GM18907 (cell line): ENCODE measurements around the gene ATP6V1F.

Experiments
- ATAC-seq: cut with Tn5 transposase; IDR thresholded peaks from one replicate; pipeline ENCODE4 v1.9.1; 2021; ENCODE audit warnings: mild to moderate bottlenecking, moderate library complexity; ENCODE audit not compliant: unreplicated experiment

Gene ATP6V1F

GRCh38 chr7:128867241-128867640, 4.6 kb downstream of the ATP6V1F start:
- no peak for ATAC-seq

DNA sequence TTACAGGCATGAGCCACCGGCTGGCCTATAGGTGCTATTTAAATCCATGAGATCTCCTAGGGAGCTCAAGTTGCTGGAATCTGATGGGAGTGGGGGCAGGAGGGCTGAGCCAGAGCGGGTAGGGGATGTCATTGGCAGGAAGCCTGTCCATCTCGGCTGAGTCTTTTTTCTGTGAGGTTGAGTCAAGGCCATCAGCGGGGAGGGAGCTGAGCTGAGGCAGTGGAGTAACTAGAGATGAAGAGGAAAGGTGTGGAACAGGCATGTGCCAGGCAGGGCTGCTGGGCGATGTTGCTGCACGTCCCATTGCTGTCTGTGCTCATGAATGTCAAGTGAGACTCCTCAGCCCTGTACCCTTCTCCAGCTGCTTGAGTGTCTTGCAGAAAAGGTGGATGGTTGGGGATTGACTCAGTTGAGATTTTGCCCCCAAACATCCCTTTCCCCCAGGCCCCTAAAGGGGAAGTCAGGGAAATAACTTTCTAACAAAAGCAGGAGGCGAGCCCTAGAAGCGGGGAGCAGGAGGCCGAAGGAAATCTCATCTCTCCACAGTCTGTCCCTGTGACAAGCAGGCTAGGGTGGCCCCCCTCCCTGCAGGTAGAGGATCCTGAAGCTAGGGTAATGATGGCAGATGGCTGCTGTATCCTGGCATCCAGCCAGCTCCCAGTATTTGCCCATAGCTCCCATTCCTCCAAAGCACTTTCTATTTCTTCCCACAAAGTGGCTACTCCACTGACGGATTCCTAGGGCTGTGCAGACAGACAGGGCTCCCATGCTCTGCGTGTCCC, 5.4 kb downstream of the ATP6V1F start:
- no peak for ATAC-seq

GRCh38 chr7:128868624-128869137, 6.0 kb downstream of the ATP6V1F start:
- ATAC-seq = no peak

GRCh38 chr7:128869138-128869943, 6.7 kb downstream of the ATP6V1F start:
- ATAC-seq = peak; percentile 68

DNA sequence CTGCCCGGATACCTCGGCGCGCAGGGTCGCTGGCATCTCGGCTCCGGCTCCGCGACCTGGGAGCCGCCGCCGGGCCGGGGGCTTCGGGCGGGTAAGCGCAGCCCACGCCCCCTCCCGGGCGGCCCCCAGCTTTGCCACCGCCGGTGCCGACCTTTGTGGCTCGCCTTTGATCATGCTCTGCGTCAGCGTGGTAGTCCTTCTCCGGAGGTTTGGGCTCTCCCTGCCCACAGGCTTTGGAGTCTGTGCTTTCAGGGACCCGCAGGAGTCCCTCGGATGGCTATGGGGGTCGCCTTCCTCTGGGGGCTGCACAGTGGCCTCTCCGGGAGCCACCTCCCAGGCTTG, 7.3 kb downstream of the ATP6V1F start:
- peak; percentile 17 for ATAC-seq

DNA sequence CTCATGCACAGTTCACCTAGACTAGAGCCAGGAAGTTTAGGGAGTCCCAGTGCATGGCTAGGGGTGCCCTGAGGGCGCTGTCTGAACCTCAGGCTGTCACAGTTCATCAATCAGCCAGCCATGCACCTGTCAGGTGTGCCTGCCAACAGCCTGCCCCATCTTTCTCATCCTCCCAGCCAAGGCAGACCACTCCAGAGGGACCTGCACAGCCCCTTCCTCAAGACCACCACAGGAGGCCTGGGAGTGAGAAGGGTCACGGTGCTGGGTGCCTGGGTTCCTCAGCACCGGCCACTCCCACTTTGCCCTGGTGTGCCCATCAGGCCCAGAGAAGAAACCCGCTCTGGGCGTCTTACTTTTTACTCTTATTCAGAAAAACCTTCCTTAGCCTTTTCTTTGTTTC, 8.4 kb downstream of the ATP6V1F start:
- no peak for ATAC-seq

DNA sequence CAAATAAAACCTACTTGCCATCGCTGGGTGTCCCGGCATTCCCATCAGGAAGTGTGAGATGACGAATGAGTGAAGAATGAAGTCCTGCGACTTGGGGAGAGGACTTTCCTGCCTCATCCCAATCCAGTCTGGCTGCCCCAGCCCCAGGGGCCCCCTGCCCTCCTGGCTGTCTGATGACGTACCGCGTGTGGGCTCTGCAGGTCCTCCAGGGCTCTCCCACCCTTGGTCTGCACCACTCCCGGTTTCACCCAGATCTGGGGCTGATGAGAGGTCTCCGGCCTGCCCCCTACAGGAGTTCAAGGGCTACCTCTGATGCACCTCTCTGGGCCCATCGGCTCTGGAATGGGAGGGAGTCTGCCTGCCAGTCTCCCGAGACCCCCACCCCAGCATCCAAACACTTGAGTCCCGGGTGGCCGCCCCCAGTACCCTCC, 9.8 kb downstream of the ATP6V1F start:
- ATAC-seq = no peak

DNA sequence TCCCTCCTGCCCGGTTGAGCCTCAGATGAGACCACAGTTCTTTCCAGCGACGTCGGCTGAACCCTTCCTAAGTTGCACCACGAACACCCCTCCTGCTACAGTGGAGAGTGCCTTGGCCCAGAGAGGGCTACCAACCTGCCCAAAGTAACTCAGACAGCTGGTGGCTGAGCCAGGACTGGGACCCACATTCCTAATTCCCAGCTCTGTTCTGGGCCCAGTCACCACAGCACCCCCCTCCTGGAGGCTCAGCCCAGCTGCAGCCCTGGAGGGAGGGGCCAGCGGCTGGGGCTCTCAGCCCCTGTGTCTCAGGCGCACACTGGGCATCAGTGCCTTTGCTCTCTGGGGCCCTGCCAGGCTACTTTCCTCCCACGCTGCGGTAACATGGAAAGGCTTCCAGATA, 10.6 kb downstream of the ATP6V1F start:
- no peak for ATAC-seq

DNA sequence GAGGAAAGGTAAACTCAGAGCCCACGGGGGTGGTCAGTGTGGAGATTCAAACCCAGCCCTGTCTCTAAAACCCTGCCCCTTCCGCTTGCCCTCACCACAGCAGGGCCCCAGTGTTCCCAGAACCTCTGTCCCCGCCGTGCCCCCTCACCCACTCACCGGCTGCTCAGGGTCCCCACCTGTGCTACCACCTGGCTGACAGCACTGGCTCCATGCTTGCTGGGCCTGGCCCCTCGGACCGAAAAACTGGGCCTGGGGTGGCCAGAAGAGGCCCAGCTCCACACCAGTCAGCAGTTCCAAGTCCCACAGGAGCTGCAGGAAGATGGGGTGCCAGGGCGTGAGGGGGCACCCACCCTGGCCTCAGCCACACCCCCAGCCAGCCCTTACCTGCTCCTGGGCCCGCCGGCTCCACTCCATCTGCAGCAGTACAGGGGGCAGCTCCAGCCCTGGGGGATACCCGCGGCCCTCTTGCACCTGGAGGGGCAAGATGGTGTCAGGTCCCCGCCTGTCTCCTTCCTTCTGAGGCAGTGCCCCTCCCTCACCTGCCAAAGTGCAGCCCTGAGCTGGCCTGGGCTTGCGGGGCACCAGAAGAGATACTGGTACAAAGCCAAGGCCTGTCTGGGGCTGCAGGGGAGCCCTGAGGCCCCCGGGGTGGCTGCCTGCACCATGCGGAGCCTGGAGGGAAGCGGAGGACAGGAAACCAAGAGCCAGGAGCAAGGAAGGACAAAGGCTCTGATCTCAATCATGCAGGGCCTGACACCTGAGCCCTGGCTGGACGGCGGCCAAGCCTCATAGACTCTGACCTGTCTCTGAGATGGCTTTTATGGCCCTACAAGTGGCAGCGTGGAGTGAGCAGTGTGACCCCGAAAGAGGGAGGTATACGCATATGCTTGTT, 11.7 kb downstream of the ATP6V1F start:
- ATAC-seq = no peak

DNA sequence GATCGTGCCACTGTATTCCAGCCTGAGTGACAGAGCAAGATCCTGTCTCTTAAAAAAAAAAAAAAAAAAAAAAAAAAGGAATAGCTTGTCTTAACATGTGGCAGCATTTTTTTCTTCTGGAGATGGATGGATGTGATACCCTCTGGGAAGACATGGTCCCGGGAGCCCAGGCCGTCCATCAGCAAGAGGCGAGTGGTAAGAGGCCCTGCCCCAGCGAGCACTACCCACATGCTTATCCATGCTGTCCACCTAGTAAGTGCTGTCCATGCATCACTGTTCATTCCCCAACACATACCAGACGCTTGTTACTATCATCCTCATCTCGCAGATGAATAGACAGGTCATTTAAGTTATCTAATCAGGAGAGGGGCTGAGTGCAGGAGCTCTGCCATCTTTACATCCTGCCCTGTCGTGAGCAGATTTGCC, 12.9 kb downstream of the ATP6V1F start:
- ATAC-seq = no peak

- no peak for ATAC-seq
These were observed 13.5 kb downstream of the ATP6V1F start for GRCh38 chr7:128876127-128876526.

- ATAC-seq = no peak
These were observed 13.9 kb downstream of the ATP6V1F start for GRCh38 chr7:128876586-128876977.

- no peak for ATAC-seq
These were observed 14.5 kb downstream of the ATP6V1F start for GRCh38 chr7:128876978-128877755.

GRCh38 chr7:128877756-128878120, 15.1 kb downstream of the ATP6V1F start:
- ATAC-seq = no peak

DNA sequence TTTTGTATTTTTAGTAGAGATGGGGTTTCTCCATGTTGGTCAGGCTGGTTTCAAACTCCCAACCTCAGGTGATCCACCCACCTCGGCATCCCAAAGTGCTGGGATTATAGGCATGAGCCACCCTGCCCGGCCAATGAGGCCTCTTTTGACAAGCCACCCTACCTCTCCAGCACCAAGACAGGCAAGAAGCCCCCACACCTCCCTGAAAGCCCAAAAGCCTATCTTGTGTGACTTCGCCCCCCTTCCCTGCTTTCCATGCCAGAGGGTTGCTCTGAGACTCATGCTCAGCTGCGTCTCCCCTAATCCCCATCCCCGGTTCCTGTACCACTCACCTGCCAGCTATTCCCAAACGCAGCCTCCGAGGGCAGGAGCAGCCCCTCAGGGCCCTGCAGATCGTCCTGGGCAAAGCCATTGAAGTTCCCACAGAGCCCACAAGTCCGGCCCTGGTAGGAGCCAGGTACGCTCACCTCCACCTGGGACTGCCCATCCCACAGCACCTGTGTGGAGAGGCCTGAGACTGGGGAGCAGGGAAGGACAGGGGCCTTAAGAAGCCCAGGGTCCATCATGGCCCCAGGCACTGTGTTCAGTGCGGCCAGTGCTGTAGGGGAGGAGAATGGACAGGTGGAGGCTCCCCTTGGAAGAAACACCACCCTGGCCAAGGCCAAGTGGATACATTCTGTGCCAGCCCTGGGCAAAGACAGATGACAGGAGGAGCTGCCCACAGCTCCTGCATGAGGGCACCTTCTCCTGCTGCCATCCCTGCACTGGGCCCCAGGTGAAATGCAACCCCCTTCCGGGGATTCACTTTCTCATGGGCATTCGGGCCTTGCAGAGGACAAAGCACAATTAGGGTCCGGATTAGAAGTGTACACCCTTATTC, 15.8 kb downstream of the ATP6V1F start:
- no peak for ATAC-seq

DNA sequence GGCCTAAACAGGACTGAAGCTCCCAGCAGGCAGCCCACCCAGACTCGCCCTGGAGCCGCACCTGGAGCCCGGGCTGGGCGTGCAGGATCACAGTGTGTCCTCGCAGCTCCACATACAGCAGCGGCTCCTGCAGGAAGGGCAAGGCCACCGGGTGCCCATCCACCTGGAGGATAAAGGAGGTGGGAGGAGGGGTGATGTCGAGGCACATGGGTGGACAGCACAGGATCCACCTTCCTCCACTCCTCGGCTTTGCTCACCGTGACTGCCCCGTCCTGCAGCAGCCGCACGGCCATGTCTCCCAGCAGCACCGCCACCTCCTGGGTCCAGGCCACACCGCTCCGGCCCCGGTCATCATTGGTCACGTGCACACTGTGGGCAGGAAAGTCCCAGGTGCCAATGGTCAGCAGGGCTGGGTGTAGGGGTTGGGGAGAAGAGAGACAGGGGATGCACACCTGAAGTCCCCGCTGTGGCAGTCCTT, 16.8 kb downstream of the ATP6V1F start:
- ATAC-seq = no peak

- no peak for ATAC-seq
These were observed 17.5 kb downstream of the ATP6V1F start for GRCh38 chr7:128879939-128880746.

GRCh38 chr7:128880791-128881457, 18.3 kb downstream of the ATP6V1F start:
- ATAC-seq = no peak
